ENCODE results near the gene DLK1.

GRCh38 chr14:100786576-100787219, 60.0 kb downstream of the DLK1 start:
- TF ChIP-seq CTCF (conservative IDR thresholded peaks at IDR 0.05; ENCODE audit: low read length) = no peak
- no peak for TF ChIP-seq EZH2phosphoT487 (IDR thresholded peaks at IDR 0.05; ENCODE audit: borderline replicate concordance, low read depth, low read length)

All from OCI-LY7 (cell line).